ENCODE results near the gene SAG.

DNA sequence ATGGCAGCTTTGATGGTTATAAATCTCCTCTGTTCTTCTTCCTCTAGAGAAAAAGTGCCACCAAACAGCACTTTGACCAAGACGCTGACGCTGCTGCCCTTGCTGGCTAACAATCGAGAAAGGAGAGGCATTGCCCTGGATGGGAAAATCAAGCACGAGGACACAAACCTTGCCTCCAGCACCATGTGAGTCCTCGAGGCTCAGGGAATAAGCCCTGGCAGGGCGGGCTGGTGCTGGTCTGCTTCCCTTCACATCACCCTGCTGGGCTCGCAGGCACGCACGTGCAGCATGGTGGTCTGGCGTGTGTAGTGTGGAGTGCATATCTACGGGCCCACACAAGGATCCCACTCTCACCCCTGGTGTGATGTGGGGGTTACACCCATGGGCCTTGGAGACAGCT, 27.3 kb downstream of the SAG start:
- TF ChIP-seq, protein P1, sequence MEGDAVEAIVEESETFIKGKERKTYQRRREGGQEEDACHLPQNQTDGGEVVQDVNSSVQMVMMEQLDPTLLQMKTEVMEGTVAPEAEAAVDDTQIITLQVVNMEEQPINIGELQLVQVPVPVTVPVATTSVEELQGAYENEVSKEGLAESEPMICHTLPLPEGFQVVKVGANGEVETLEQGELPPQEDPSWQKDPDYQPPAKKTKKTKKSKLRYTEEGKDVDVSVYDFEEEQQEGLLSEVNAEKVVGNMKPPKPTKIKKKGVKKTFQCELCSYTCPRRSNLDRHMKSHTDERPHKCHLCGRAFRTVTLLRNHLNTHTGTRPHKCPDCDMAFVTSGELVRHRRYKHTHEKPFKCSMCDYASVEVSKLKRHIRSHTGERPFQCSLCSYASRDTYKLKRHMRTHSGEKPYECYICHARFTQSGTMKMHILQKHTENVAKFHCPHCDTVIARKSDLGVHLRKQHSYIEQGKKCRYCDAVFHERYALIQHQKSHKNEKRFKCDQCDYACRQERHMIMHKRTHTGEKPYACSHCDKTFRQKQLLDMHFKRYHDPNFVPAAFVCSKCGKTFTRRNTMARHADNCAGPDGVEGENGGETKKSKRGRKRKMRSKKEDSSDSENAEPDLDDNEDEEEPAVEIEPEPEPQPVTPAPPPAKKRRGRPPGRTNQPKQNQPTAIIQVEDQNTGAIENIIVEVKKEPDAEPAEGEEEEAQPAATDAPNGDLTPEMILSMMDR (conservative IDR thresholded peaks at IDR 0.05; ENCODE audit: low read depth in 2 of 2), result no peak
- no peak for TF ChIP-seq JUNB (IDR thresholded peaks at IDR 0.05; ENCODE audit: unreplicated experiment)
- TF ChIP-seq EZH2 (IDR thresholded peaks at IDR 0.05; ENCODE audit: low read depth, unreplicated experiment), result no peak
- TF ChIP-seq EZH2phosphoT487 (IDR thresholded peaks at IDR 0.05; ENCODE audit: unreplicated experiment), result no peak
- no peak for TF ChIP-seq POLR2AphosphoS5 (IDR thresholded peaks at IDR 0.05; ENCODE audit: low read depth)
